HG02870 (cell line): ENCODE data around the gene ZNF234.
"Not testable (repeated sequence)": the region's sequence is repeated elsewhere in the genome, so short reads cannot be mapped to it uniquely, and the experiment has no call there.

Experiments used
- ATAC-seq: cut with Tn5 transposase; IDR thresholded peaks from one replicate; pipeline ENCODE4 v1.9.1; 2021; ENCODE audit warnings: mild to moderate bottlenecking, moderate library complexity; ENCODE audit not compliant: unreplicated experiment

The ZNF234 gene

GRCh38 chr19:44141191-44142058 is at the start of gene ZNF234:
ZNF234 (plus strand) TSS chr19:44141554; CDS start chr19:44144633, 3,079 bp downstream.
- ATAC-seq = peak; percentile 72

GRCh38 chr19:44092108-44092507 is 49.2 kb upstream of the ZNF234 start:
- no peak for ATAC-seq

- ATAC-seq = peak; percentile 88
Observed at GRCh38 chr19:44093931-44094765, 47.2 kb upstream of the ZNF234 start, which contains the start of gene ZNF224. ZNF224 (plus strand) TSS chr19:44094361; CDS start chr19:44097874, 3,513 bp downstream.

- no peak for ATAC-seq
Observed at GRCh38 chr19:44107751-44108150, 33.6 kb upstream of the ZNF234 start.

- ATAC-seq = no peak
Observed at GRCh38 chr19:44109458-44109857, 31.9 kb upstream of the ZNF234 start.

- ATAC-seq = no peak
Observed at GRCh38 chr19:44111910-44112463, 29.4 kb upstream of the ZNF234 start.

GRCh38 chr19:44112802-44113137 is 28.6 kb upstream of the ZNF234 start:
- no peak for ATAC-seq

GRCh38 chr19:44113138-44113783 is 28.1 kb upstream of the ZNF234 start, which contains the start of gene ZNF225:
ZNF225 (plus strand) TSS chr19:44113399; CDS start chr19:44115828, 2,429 bp downstream.
- ATAC-seq = peak; percentile 90

- peak; percentile 22 for ATAC-seq
Observed at GRCh38 chr19:44113784-44114390, 27.5 kb upstream of the ZNF234 start.

GRCh38 chr19:44121162-44121561 is 20.2 kb upstream of the ZNF234 start:
- not testable (repeated sequence) for ATAC-seq

- no peak for ATAC-seq
Observed at GRCh38 chr19:44131955-44132354, 9.4 kb upstream of the ZNF234 start.

GRCh38 chr19:44142059-44142433 is 692 bp downstream of the ZNF234 start:
- peak; percentile 8 for ATAC-seq

GRCh38 chr19:44149776-44150175 is 8.4 kb downstream of the ZNF234 start:
- ATAC-seq = no peak

GRCh38 chr19:44151491-44151890 is 10.1 kb downstream of the ZNF234 start:
- ATAC-seq = no peak

GRCh38 chr19:44156475-44156874 is 15.1 kb downstream of the ZNF234 start:
- no peak for ATAC-seq

- ATAC-seq = no peak
Observed at GRCh38 chr19:44163789-44164188, 22.4 kb downstream of the ZNF234 start.

GRCh38 chr19:44164327-44164672 is 22.9 kb downstream of the ZNF234 start:
- no peak for ATAC-seq

GRCh38 chr19:44164673-44165512 is 23.5 kb downstream of the ZNF234 start, which contains the start of gene ZNF226:
ZNF226 (plus strand) TSS chr19:44165100; CDS start chr19:44170081, 4,981 bp downstream.
- ATAC-seq = peak; percentile 88

- not testable (repeated sequence) for ATAC-seq
Observed at GRCh38 chr19:44170660-44171059, 29.3 kb downstream of the ZNF234 start.
